PC-9 (cell line): ENCODE measurements around the gene GOLIM4. TPM values are rescaled to one million over a fixed set of nuclear protein-coding genes. Genes with fewer than 3 reads are reported as not detected.
"Not testable (repeated sequence)": the region's sequence is repeated elsewhere in the genome, so short reads cannot be mapped to it uniquely, and the experiment has no call there.

Experiments used
- BruUV-seq: library from RNA; stranded (reverse); fragments of 400-500 nt; replicated peaks from 2 replicates; lab custom pipeline; 2021; lab: Mats Ljungman, UMichigan
- CTCF ChIA-PET: fragments of 300-600 bp; sonication (Branson Sonifier 250); formaldehyde crosslinking; loops from one replicate; lab custom pipeline; 2022; ENCODE audit warnings: antibody characterized with exemption; lab: Charles Lee
- POLR2A ChIA-PET: fragments of 300-600 bp; sonication (Branson Sonifier 250); formaldehyde crosslinking; loops from one replicate; lab custom pipeline; 2022; ENCODE audit warnings: antibody characterized with exemption; ENCODE audit not compliant: unreplicated experiment; lab: Charles Lee
- DNase-seq, 2 experiments: peaks; one replicate each; pipeline versions ENCODE4 v3.0.0 to v3.0.0-alpha.2; 2015 to 2022; ENCODE audit warnings: mixed read lengths in 1 of 2
- H2AFZ ChIP-seq: fragments of 200-600 bp; sonication (generic); 2 replicates; pipeline ENCODE4 v1.8.1; 2017; ENCODE audit warnings: antibody characterized with exemption
- H3F3A ChIP-seq: fragments of 200-600 bp; sonication (generic); 2 replicates; pipeline ENCODE4 v1.8.1; 2017; ENCODE audit warnings: antibody characterized with exemption, mild to moderate bottlenecking, low read depth; ENCODE audit not compliant: insufficient read depth
- H3K27ac ChIP-seq: fragments of 200-600 bp; sonication (generic); 2 replicates; pipeline ENCODE4 v1.6.1; 2016; ENCODE audit warnings: mixed run types
- H3K27me3 ChIP-seq: fragments of 200-600 bp; sonication (generic); 2 replicates; pipeline ENCODE4 v1.6.1; 2016; ENCODE audit warnings: low read depth, mixed run types; ENCODE audit not compliant: insufficient read depth
- H3K36me3 ChIP-seq: fragments of 200-600 bp; sonication (generic); 2 replicates; pipeline ENCODE4 v1.6.1; 2016; ENCODE audit warnings: low read depth, mixed run types
- H3K4me1 ChIP-seq: fragments of 200-600 bp; sonication (generic); replicated peaks from 2 replicates; pipeline ENCODE4 v1.6.1; 2016; ENCODE audit warnings: mixed run types; ENCODE audit not compliant: insufficient read depth
- H3K4me2 ChIP-seq: fragments of 200-600 bp; sonication (generic); 2 replicates; pipeline ENCODE4 v1.6.1; 2017; ENCODE audit warnings: mixed run types
- H3K4me3 ChIP-seq: fragments of 200-600 bp; sonication (generic); 2 replicates; pipeline ENCODE4 v1.6.1; 2016; ENCODE audit warnings: mixed run types
- H3K79me2 ChIP-seq: fragments of 200-600 bp; sonication (generic); 2 replicates; pipeline ENCODE4 v1.6.1; 2017; ENCODE audit warnings: low read depth, mixed run types
- H3K9me2 ChIP-seq: fragments of 200-600 bp; sonication (generic); 2 replicates; pipeline ENCODE4 v1.8.1; 2017; ENCODE audit warnings: mild to moderate bottlenecking; ENCODE audit not compliant: insufficient read depth
- H3K9me3 ChIP-seq: fragments of 200-600 bp; sonication (generic); 2 replicates; pipeline ENCODE4 v1.8.1; 2016; ENCODE audit warnings: low read depth; ENCODE audit not compliant: insufficient read depth
- H4K20me1 ChIP-seq: fragments of 200-600 bp; sonication (generic); 2 replicates; pipeline ENCODE4 v1.8.1; 2017; ENCODE audit not compliant: insufficient read depth
- EZH2 ChIP-seq: fragments of 200-600 bp; sonication (generic); IDR thresholded peaks from 2 replicates; pipeline ENCODE4 v1.8.0; 2017; ENCODE audit warnings: antibody characterized with exemption, low read depth
- intact Hi-C: fragments of 100-400 bp; cut with micrococcal nuclease; formaldehyde crosslinking; loops from one replicate; pipeline ENCODE4 v1.10.0; 2022; ENCODE audit not compliant: unreplicated experiment
- total RNA-seq: library from RNA; stranded (reverse); gene quantifications from 2 replicates; pipeline ENCODE4 v1.2.3, GENCODE V29; 2021
- TF ChIP-seq, protein P1 (sequence below): fragments of 200-600 bp; sonication (generic); conservative IDR thresholded peaks from 2 replicates; pipeline ENCODE4 v1.6.1; 2017; ENCODE audit warnings: mixed run types, antibody characterized with exemption, mild to moderate bottlenecking, moderate library complexity

Gene GOLIM4
- total RNA-seq, 1 experiment from 2014 or later, result 17.5 TPM

DNA sequence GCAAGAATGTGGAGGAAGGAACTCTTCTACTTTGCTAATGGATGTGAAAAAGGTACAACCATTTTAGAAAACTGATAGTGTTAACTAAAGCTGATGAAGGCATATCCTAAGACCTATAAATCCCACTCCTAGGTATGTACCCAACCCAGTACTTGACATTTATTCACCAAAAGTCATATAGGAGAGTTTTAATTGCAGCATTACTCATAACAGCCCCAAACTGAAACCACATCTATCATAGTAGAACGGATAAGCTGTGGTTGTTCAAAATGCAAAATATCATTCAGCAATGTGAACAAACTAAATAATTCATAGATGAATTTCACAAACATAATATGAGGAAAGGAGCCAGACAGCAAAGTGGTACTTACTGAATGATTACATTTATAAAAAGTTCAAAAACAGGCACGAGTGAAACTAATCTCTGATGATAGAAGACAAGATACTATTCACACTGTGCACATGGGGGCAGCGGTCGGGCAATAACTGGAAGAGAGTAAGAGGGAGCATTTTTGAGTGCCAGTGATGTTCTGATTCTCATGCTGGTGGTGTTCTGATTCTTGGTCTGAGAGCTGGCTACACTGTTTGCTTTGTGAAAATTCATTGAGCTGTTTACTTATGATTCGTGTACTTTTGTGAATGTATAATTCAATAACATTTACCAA, 34.3 kb downstream of the GOLIM4 start:
- Histone ChIP-seq H3K27me3 (no peaks in the 10 kb centered on the region), H3K9me3 (peaks cover 5% of the 10 kb centered on the region; the same call in 1 of the 2 replicates), H3K36me3 (no peaks in the 10 kb centered on the region), H3K79me2 (no peaks in the 10 kb centered on the region), H3F3A (no peaks in the 10 kb centered on the region), H2AFZ (no peak overlapping the region), H4K20me1 (no peaks in the 10 kb centered on the region), H3K9me2 (no peaks in the 10 kb centered on the region), H3K4me3 (no peak overlapping the region), H3K27ac (no peak overlapping the region), H3K4me1 (no peaks in the 10 kb centered on the region), H3K4me2 (no peak overlapping the region)
- intact Hi-C loops, result loop anchor here (1.0 kb wide), 1 partner anchor 30 kb away; no protein-coding TSS in a partner anchor
- TF ChIP-seq EZH2, result no peak
- TF ChIP-seq, protein P1, sequence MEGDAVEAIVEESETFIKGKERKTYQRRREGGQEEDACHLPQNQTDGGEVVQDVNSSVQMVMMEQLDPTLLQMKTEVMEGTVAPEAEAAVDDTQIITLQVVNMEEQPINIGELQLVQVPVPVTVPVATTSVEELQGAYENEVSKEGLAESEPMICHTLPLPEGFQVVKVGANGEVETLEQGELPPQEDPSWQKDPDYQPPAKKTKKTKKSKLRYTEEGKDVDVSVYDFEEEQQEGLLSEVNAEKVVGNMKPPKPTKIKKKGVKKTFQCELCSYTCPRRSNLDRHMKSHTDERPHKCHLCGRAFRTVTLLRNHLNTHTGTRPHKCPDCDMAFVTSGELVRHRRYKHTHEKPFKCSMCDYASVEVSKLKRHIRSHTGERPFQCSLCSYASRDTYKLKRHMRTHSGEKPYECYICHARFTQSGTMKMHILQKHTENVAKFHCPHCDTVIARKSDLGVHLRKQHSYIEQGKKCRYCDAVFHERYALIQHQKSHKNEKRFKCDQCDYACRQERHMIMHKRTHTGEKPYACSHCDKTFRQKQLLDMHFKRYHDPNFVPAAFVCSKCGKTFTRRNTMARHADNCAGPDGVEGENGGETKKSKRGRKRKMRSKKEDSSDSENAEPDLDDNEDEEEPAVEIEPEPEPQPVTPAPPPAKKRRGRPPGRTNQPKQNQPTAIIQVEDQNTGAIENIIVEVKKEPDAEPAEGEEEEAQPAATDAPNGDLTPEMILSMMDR, result no peak
- no peak for DNase-seq
- no TSS peak for BruUV-seq
- POLR2A ChIA-PET, result no interaction called here
- CTCF ChIA-PET, result no interaction called here

GRCh38 chr3:168060317-168060716, 35.4 kb downstream of the GOLIM4 start:
- intact Hi-C loops, result no loop called here
- Histone ChIP-seq H3K4me2 (no peak overlapping the region), H3F3A (no peaks in the 10 kb centered on the region), H3K9me2 (no peaks in the 10 kb centered on the region), H4K20me1 (no peaks in the 10 kb centered on the region), H2AFZ (no peak overlapping the region), H3K36me3 (no peaks in the 10 kb centered on the region), H3K27me3 (no peaks in the 10 kb centered on the region), H3K27ac (no peak overlapping the region), H3K9me3 (peaks cover 5% of the 10 kb centered on the region; the same call in 1 of the 2 replicates), H3K79me2 (no peaks in the 10 kb centered on the region), H3K4me1 (no peaks in the 10 kb centered on the region), H3K4me3 (no peak overlapping the region)
- TF ChIP-seq EZH2, result no peak
- TF ChIP-seq, protein P1, result no peak
- BruUV-seq, result no TSS peak
- CTCF ChIA-PET, result no interaction called here
- POLR2A ChIA-PET, result no interaction called here
- no peak for DNase-seq

DNA sequence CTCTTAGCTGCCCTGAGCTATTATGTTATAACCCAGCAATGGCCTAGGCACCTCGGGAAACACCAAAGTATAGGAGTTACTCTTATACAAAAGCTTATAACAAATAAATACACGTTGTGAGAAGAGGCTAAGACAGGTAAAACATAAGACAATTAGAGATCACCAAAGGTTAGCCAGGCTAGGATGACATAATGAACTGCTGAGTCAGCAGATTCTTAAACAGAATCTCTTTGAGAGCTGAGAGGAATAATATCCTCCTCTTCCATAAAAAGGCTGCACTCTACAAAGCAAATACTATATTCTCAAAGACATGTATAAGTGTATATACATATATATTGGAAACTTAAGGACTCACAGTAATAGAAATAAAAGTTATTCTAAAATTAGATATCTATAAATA, 37.2 kb downstream of the GOLIM4 start:
- Histone ChIP-seq H2AFZ (no peak overlapping the region), H3K4me3 (no peak overlapping the region), H3K4me1 (no peaks in the 10 kb centered on the region), H4K20me1 (no peaks in the 10 kb centered on the region), H3K36me3 (no peaks in the 10 kb centered on the region), H3K27ac (no peak overlapping the region), H3K79me2 (no peaks in the 10 kb centered on the region), H3F3A (no peaks in the 10 kb centered on the region), H3K9me2 (no peaks in the 10 kb centered on the region), H3K4me2 (no peak overlapping the region), H3K27me3 (no peaks in the 10 kb centered on the region), H3K9me3 (peaks cover 5% of the 10 kb centered on the region; the same call in 1 of the 2 replicates)
- no peak for TF ChIP-seq EZH2
- TF ChIP-seq, protein P1, result no peak
- CTCF ChIA-PET, result interaction anchor here (0.6 kb wide), 1 partner anchor 10 kb away, joined by 3 read pairs; no protein-coding TSS in a partner anchor
- POLR2A ChIA-PET, result no interaction called here
- no peak for DNase-seq
- intact Hi-C loops, result no loop called here
- no TSS peak for BruUV-seq

DNA sequence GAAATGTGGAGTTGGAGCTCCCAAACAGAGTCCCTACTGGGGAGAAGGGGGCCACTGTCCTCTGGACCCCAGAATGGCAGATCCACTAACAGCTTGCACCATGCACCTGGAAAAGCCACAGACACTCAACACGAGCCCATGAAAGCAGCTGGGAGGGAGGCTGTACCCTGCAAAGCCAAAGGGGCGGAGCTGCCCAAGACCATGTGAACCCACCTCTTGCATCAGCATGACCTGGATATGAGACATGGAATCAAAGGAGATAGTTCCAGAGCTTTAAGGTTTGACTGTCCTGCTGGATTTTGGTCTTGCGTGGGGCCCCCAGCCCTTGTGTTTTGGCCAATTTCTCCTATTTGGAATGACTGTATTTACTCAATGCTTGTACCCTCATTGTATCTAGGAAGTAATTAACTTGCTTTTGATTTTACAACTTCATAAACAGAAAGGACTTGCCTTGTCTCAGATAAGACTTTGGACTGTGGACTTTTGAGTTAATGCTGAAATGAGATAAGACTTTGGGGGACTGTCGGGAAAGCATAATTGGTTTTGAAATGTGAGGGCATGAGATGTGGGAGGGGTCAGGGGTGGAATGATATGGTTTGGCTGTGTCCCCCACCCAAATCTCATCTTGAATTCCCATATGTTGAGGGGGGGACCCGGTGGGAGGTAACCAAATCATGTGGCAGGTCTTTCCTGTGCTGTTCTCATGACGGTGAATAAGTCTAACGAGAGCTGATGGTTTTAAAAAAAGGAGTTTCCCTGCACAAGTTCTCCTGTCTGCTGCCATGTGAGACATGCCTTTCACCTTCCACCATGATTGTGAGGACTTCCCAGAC, 39.1 kb downstream of the GOLIM4 start:
- POLR2A ChIA-PET, H3K9me3 ChIP-seq, intact Hi-C loops: not testable (repeated sequence)

More for the DNA sequence above, 39.1 kb downstream of the GOLIM4 start:
- H3K79me2 ChIP-seq, H3K4me1 ChIP-seq, H3K4me2 ChIP-seq, H3K27ac ChIP-seq, H3K9me2 ChIP-seq, H3F3A ChIP-seq, H3K36me3 ChIP-seq, H3K27me3 ChIP-seq, H2AFZ ChIP-seq, H3K4me3 ChIP-seq, DNase-seq, BruUV-seq, CTCF ChIA-PET, H4K20me1 ChIP-seq: not testable (repeated sequence)
